ENCODE data around the gene TSPEAR. TPM values are rescaled to one million over a fixed set of nuclear protein-coding genes. Genes with fewer than 3 reads are reported as not detected.

Gene TSPEAR
- total RNA-seq, 1 experiment from 2014 or later: 2.1 TPM

- Mint-ChIP-seq H3K9me3 (peaks cover 22% of the 10 kb centered on the region), H3K27ac (no peak overlapping the region), H3K4me3 (no peak overlapping the region), H3K4me1 (peaks cover 46% of the 10 kb centered on the region), H3K36me3 (peaks cover 23% of the 10 kb centered on the region), H3K27me3 (ENCODE audit: low read depth) (peaks cover 4% of the 10 kb centered on the region)
- TF ChIP-seq ERG (CRISPR knock-in tag; IDR thresholded peaks at IDR 0.05): no peak
- no peak for DNase-seq (ENCODE audit: low spot score)
- ATAC-seq: no peak
- ChIA-PET CTCF (no interaction called here), POLR2A (no interaction called here)
Measured at GRCh38 chr21:44694776-44695175, 16.6 kb downstream of the TSPEAR start.

- DNase-seq (ENCODE audit: low spot score): no peak
- TF ChIP-seq GTF2I (CRISPR knock-in tag; conservative IDR thresholded peaks at IDR 0.05) (peak; percentile 58), FOXK1 (CRISPR knock-in tag; IDR thresholded peaks at IDR 0.05) (no peak), GRHL2 (CRISPR knock-in tag; IDR thresholded peaks at IDR 0.05; ENCODE audit: insufficient replicate concordance, severe bottlenecking) (no peak)
- H3K9me3 Mint-ChIP-seq: peaks cover 22% of the 10 kb centered on the region
- H3K4me3 Mint-ChIP-seq: no peak overlapping the region
- H3K36me3 Mint-ChIP-seq: peaks cover 23% of the 10 kb centered on the region
- ChIA-PET CTCF (no interaction called here), POLR2A (interaction anchor here (0.7 kb wide), 1 partner anchor 142 kb away, joined by 3 read pairs; no protein-coding TSS in a partner anchor)
- peaks cover under 1% of the 10 kb centered on the region; the same call in 1 of the 2 replicates for H3K27me3 Mint-ChIP-seq (ENCODE audit: low read depth)
- no peak for ATAC-seq
- H3K27ac Mint-ChIP-seq: no peak overlapping the region
- H3K4me1 Mint-ChIP-seq: peaks cover 35% of the 10 kb centered on the region
Measured at GRCh38 chr21:44692798-44693512, 18.4 kb downstream of the TSPEAR start.

- Mint-ChIP-seq H3K4me3 (no peak overlapping the region), H3K27ac (no peak overlapping the region), H3K27me3 (ENCODE audit: low read depth) (peaks cover 3% of the 10 kb centered on the region; the same call in 1 of the 2 replicates), H3K4me1 (peaks cover 35% of the 10 kb centered on the region), H3K36me3 (peaks cover 23% of the 10 kb centered on the region), H3K9me3 (peaks cover 22% of the 10 kb centered on the region)
- ChIA-PET CTCF (no interaction called here), POLR2A (interaction anchor here (1.2 kb wide), 1 partner anchor 331 kb away, joined by 3 read pairs; no protein-coding TSS in a partner anchor)
- no peak for DNase-seq (ENCODE audit: low spot score)
- ATAC-seq: no peak
- TF ChIP-seq TEAD1 (CRISPR knock-in tag; IDR thresholded peaks at IDR 0.05) (no peak), MLX (CRISPR knock-in tag; IDR thresholded peaks at IDR 0.05) (no peak), TP53 (CRISPR knock-in tag; IDR thresholded peaks at IDR 0.05) (no peak), OVOL2 (CRISPR knock-in tag; IDR thresholded peaks at IDR 0.05; ENCODE audit: borderline replicate concordance) (no peak), ZBTB21 (CRISPR knock-in tag; IDR thresholded peaks at IDR 0.05; ENCODE audit: borderline replicate concordance) (no peak), AR (CRISPR knock-in tag; IDR thresholded peaks at IDR 0.05) (no peak), GTF2I (CRISPR knock-in tag; conservative IDR thresholded peaks at IDR 0.05) (no peak), HMGXB4 (CRISPR knock-in tag; IDR thresholded peaks at IDR 0.05) (no peak), PRDM15 (CRISPR knock-in tag; IDR thresholded peaks at IDR 0.05) (no peak), NR3C1 (CRISPR knock-in tag; conservative IDR thresholded peaks at IDR 0.05; ENCODE audit: low read depth) (no peak), NFE2L1 (CRISPR knock-in tag; IDR thresholded peaks at IDR 0.05) (no peak), FOXP4 (CRISPR knock-in tag; IDR thresholded peaks at IDR 0.05) (no peak), SMAD3 (CRISPR knock-in tag; IDR thresholded peaks at IDR 0.05; ENCODE audit: borderline replicate concordance) (no peak), IRF2 (CRISPR knock-in tag; IDR thresholded peaks at IDR 0.05; ENCODE audit: borderline replicate concordance, low read depth) (no peak)
Measured at GRCh38 chr21:44691686-44692085, 19.7 kb downstream of the TSPEAR start.
